Coronary artery (tissue), 2 donors: ENCODE data around the gene EPB41L5.
A peak's percentile ranks its signal among the peaks of the same experiment; 100 is the strongest.
"Not testable (repeated sequence)": the region's sequence is repeated elsewhere in the genome, so short reads cannot be mapped to it uniquely, and the experiment has no call there.

Source experiments
- DNase-seq: peaks from one replicate; pipeline ENCODE4 v3.0.0-alpha.2; 2017; ENCODE audit warnings: low spot score
- H3K27ac ChIP-seq, 2 donors: fragments of 200-600 bp; sonication (generic); one replicate each; pipeline ENCODE4 v1.5.1; 2016 to 2019
- H3K4me3 ChIP-seq: fragments of 200-600 bp; sonication (generic); 2 replicates; pipeline ENCODE4 v1.5.1; 2016; ENCODE audit warnings: mild to moderate bottlenecking, moderate library complexity
- TF ChIP-seq, protein P1 (sequence below): fragments of 200-600 bp; sonication (generic); IDR thresholded peaks from one replicate; pipeline ENCODE4 v1.5.1; 2019; ENCODE audit warnings: antibody characterized with exemption

The EPB41L5 gene

DNA sequence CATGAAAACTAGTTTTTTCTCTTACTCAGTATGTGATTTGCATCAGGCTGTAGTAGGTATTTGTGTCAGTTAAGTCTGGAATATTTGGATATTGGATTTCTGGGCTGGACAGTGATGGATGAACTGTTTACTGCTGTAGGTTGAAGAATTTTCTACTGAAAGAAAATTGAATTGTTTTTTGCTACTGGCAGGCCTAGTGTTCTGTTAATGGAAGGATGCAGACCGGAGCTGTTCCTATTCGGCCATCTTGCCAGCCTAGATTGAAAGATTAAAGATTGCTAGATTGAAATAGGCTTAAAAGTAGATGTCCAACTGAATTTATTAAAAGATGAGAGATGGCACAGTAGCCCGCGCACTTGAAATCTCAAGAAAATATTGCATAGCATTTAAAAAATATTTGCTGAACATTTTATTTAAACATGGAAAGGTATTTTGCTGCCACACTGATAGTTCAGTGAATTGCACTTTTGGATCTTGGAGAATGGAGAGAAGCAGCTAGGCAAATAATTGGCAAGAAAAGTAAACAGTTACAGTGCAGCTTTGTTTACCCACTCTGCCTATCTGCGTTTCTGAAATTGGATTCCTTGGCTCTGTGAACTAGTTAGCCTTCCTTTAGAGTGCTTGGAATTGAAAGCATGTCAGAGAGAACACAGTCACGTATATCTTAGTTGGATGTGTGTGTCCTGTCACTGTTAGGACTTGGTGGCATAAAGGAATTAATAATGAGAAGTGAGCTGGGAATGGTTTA, 54.1 kb downstream of the EPB41L5 start:
- TF ChIP-seq, protein P1, sequence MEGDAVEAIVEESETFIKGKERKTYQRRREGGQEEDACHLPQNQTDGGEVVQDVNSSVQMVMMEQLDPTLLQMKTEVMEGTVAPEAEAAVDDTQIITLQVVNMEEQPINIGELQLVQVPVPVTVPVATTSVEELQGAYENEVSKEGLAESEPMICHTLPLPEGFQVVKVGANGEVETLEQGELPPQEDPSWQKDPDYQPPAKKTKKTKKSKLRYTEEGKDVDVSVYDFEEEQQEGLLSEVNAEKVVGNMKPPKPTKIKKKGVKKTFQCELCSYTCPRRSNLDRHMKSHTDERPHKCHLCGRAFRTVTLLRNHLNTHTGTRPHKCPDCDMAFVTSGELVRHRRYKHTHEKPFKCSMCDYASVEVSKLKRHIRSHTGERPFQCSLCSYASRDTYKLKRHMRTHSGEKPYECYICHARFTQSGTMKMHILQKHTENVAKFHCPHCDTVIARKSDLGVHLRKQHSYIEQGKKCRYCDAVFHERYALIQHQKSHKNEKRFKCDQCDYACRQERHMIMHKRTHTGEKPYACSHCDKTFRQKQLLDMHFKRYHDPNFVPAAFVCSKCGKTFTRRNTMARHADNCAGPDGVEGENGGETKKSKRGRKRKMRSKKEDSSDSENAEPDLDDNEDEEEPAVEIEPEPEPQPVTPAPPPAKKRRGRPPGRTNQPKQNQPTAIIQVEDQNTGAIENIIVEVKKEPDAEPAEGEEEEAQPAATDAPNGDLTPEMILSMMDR: no peak
- peak overlapping the region; percentile 15 for H3K4me3 ChIP-seq
- H3K27ac ChIP-seq: no peak overlapping the region
- DNase-seq: no peak

DNA sequence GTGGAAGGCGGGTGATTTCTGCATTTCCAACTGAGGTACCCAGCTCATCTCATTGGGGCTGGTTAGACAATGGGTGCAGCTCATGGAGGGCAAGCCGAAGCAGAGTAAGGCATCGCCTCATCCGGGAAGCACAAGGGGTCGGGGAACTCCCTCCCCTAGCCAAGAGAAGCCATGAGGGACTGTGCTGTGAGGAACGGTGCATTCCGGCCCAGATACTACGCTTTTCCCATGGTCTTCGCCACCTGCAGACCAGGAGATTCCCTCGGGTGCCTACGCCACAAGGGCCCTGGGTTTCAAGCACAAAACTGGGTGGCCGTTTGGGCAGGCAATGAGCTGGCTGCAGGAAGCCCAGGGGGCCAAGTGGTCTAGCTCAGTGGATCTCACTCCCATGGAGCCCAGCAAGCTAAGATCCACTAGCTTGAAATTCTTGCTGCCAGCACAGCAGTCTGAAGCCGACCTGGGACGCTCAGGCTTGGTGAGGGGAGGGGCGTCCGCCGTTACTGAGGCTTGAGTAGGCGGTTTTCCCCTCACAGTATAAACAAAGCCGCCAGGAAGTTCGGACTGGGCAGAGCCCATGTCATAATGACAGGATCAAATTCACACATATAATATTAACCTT, 55.3 kb downstream of the EPB41L5 start:
- not testable (repeated sequence) for DNase-seq, H3K4me3 ChIP-seq, H3K27ac ChIP-seq

GRCh38 chr2:120075545-120075944, 62.7 kb downstream of the EPB41L5 start:
- no peak overlapping the region for H3K27ac ChIP-seq
- no peak for DNase-seq
- TF ChIP-seq, protein P1: no peak

DNA sequence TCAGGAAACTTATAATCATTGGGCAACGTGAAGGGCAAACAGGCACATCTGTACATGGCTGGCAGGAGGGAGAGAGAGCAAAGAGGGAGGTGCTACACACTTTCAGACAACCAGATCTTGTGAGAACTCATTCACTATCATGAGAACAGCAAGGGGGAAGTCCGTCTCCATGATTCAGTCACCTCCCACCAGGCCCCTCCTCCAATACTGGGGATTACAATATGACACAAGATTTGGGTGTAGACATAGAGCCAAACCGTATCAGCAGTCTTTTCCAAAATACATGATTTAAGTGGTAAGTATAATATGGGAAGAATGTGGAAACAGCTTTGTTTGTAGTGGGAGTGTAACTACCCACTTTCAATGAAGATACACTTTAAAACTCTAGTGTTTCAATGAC, 65.0 kb downstream of the EPB41L5 start:
- TF ChIP-seq, protein P1: no peak
- no peak for DNase-seq
- no peak overlapping the region for H3K4me3 ChIP-seq
- H3K27ac ChIP-seq: no peak overlapping the region

More at GRCh38 chr2:120075545-120075944, 62.7 kb downstream of the EPB41L5 start:
- H3K4me3 ChIP-seq: no peak overlapping the region

DNA sequence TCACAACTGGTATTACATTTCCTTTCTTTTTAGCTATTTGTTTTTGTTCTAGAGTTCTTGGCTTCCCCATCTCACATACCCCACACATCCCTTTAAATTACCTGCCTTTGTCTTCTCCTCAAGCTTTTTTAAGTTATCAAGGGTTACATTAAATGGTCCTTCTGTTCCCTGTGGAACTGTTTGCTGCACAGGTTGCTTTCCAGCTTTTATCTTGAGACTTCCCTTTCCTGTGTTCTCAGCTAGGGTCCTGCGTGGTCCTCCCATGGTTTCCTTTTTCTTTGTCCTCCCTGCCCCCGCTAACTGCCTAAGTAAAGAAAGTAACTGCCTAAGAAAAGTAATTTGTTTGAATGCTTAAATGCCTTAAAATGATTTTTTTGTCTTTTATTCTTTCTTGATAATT, 66.8 kb downstream of the EPB41L5 start:
- H3K4me3 ChIP-seq: no peak overlapping the region
- no peak overlapping the region for H3K27ac ChIP-seq
- no peak for DNase-seq
- TF ChIP-seq, protein P1: no peak

GRCh38 chr2:120091436-120091835, 78.6 kb downstream of the EPB41L5 start:
- TF ChIP-seq, protein P1: no peak
- DNase-seq: no peak

DNA sequence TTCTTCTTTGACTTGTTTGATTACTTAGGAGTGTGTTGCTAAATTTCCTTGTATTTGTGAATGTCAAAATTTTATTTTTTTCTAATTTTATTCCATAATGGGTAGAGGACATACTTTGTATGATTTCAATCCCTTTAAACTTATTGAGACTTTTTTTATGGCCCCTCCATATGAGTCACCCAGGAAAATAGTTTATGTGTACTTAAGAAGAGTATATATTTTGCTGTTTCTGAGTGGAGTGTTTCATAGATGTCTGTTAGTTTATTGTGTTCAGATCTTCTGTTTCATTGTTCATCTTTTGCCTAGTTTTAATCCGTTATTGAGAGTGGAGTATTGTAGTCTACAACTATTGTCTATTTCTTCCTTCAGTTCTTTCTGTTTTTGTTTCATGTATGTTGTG, 81.9 kb downstream of the EPB41L5 start:
- no peak overlapping the region for H3K4me3 ChIP-seq
- no peak overlapping the region for H3K27ac ChIP-seq
- no peak for DNase-seq
- TF ChIP-seq, protein P1: no peak

More at GRCh38 chr2:120091436-120091835, 78.6 kb downstream of the EPB41L5 start:
- no peak overlapping the region for H3K4me3 ChIP-seq
- H3K27ac ChIP-seq: no peak overlapping the region
